ENCODE data around the gene TLE2. TPM values are rescaled to one million over a fixed set of nuclear protein-coding genes. Genes with fewer than 3 reads are reported as not detected.

TLE2 gene
- polyA plus RNA-seq, 4 donors, result 3.8 to 66.0 (median 12.3) TPM

DNA sequence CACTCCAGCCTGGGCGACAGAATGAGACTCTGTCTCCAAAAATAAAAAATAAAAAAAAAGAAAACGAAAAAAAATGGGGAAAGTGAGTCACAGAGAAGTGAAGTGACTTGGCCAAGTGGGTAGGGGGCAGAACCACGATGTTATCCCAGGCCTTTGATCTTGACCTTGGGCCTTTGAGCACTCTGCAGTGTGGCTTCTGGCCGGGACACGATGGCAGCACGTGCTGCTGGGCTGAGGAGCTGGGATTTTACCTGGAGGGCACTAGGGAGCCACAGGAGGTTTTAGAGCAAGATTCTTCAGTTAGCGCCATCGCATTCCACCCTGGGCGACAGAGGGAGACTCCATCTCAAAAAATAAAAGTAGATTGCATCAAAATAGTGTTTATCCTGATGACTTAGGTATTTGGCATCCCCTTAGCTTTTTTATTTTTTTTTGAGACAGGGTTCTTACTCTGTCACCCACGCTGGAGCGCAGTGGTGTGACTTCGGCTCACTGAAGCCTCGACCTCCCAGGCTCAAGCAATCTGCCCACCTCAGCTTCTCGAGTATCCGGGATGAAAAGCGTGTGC is 37.5 kb upstream of the TLE2 start:
- DNase-seq (no peak), FAIRE-seq (no peak)
- H3K27ac ChIP-seq (ENCODE audit: low read depth in 1 of 3, low read length in 2 of 3), result no peak overlapping the region
- H3K4me1 ChIP-seq (ENCODE audit: control insufficient read depth in 3 of 3, insufficient read depth in 2 of 3, low read depth in 1 of 3, low read length in 2 of 3), result peaks cover 0 to 31% (median 0%) of the 10 kb centered on the region in 3 donors
- 80 to 86% (median 81%) methylated on average over 16 of the region's 16 CpGs for WGBS, 3 donors
- H3K9me3 ChIP-seq (ENCODE audit: control insufficient read depth in 2 of 2, insufficient read depth in 1 of 2, low read depth in 1 of 2, low read length in 1 of 2), result no peaks in the 10 kb centered on the region
- no peak overlapping the region for H3K4me3 ChIP-seq (ENCODE audit: low read depth in 1 of 3, low read length in 3 of 3)
- no peaks in the 10 kb centered on the region for H3K36me3 ChIP-seq (ENCODE audit: control insufficient read depth in 3 of 3, insufficient read depth in 2 of 3, low read depth in 1 of 3, low read length in 3 of 3)
- no peaks in the 10 kb centered on the region for H3K27me3 ChIP-seq (ENCODE audit: control insufficient read depth in 3 of 3, insufficient read depth in 3 of 3, low read length in 3 of 3)

DNA sequence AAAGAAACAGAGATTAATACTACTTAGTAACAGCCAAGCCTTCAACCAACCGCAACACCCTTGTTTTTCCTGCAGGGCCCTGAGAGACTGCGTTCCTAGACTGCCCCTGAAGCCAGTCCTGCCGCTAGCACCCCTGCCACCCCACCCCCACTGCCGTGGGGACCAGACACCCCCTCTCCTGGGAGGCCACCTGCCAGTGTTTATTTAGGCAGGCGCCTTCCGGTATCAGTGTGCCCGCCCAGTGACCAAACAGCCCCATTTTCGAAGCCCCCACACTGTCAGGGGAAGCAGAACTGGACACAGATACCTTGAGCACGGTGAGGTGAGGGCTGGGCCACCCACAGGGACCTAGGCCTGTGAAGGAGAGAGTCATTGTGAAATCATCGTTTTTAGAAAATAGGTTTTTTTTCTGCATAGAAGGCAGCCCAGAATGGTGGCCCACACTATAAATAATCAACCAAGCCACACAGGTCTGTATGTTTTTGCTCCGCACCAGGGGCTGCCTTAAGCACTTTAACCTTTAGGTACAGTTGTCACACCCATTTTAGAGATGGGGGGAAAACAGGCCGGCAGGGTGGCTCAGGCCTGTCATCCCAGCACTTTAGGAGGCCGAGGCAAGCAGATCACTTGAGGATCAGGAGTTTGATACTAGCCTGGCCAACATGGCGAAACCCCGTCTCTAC is 36.7 kb upstream of the TLE2 start:
- 35 to 50% (median 40%) methylated on average over 15 of the region's 15 CpGs for WGBS, 3 donors
- no peak for FAIRE-seq
- Histone ChIP-seq H3K36me3 (ENCODE audit: control insufficient read depth in 3 of 3, insufficient read depth in 2 of 3, low read depth in 1 of 3, low read length in 3 of 3) (peaks cover 0 to 3% (median 0%) of the 10 kb centered on the region in 3 donors), H3K4me1 (ENCODE audit: control insufficient read depth in 3 of 3, insufficient read depth in 2 of 3, low read depth in 1 of 3, low read length in 2 of 3) (peaks cover 0 to 34% (median 0%) of the 10 kb centered on the region in 3 donors), H3K9me3 (ENCODE audit: control insufficient read depth in 2 of 2, insufficient read depth in 1 of 2, low read depth in 1 of 2, low read length in 1 of 2) (no peaks in the 10 kb centered on the region), H3K27ac (ENCODE audit: low read depth in 1 of 3, low read length in 2 of 3) (peak overlapping the region in 2 of 3 donors; percentile 51 to 58), H3K4me3 (ENCODE audit: low read depth in 1 of 3, low read length in 3 of 3) (no peak overlapping the region), H3K27me3 (ENCODE audit: control insufficient read depth in 3 of 3, insufficient read depth in 3 of 3, low read length in 3 of 3) (no peaks in the 10 kb centered on the region)
- DNase-seq, result peak in 1 of 2 donors; percentile 77

DNA sequence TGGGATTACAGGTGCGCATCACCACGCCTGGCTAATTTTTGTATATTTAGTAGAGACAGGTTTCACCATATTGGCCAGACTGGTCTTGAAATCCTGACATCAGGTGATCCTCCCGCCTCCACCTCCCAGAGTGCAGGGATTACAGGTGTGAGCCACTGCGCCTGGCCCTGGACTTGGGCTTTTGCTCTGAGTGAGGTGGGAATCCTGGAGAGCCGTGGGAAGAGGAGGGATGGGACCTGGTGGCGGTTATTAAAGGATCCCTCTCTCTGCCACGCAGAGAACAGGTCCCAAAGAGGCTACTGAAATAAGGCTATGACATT is 34.9 kb upstream of the TLE2 start:
- peaks cover 0 to 39% (median 0%) of the 10 kb centered on the region in 3 donors for H3K4me1 ChIP-seq (ENCODE audit: control insufficient read depth in 3 of 3, insufficient read depth in 2 of 3, low read depth in 1 of 3, low read length in 2 of 3)
- H3K9me3 ChIP-seq (ENCODE audit: control insufficient read depth in 2 of 2, insufficient read depth in 1 of 2, low read depth in 1 of 2, low read length in 1 of 2), result no peaks in the 10 kb centered on the region
- 93 to 96% (median 95%) methylated on average over 7 of the region's 7 CpGs for WGBS, 3 donors
- no peak overlapping the region for H3K4me3 ChIP-seq (ENCODE audit: low read depth in 1 of 3, low read length in 3 of 3)
- H3K36me3 ChIP-seq (ENCODE audit: control insufficient read depth in 3 of 3, insufficient read depth in 2 of 3, low read depth in 1 of 3, low read length in 3 of 3), result peaks cover 0 to 22% (median 0%) of the 10 kb centered on the region in 3 donors
- FAIRE-seq (no peak), DNase-seq (no peak)
- H3K27me3 ChIP-seq (ENCODE audit: control insufficient read depth in 3 of 3, insufficient read depth in 3 of 3, low read length in 3 of 3), result no peaks in the 10 kb centered on the region
- no peak overlapping the region for H3K27ac ChIP-seq (ENCODE audit: low read depth in 1 of 3, low read length in 2 of 3)

DNA sequence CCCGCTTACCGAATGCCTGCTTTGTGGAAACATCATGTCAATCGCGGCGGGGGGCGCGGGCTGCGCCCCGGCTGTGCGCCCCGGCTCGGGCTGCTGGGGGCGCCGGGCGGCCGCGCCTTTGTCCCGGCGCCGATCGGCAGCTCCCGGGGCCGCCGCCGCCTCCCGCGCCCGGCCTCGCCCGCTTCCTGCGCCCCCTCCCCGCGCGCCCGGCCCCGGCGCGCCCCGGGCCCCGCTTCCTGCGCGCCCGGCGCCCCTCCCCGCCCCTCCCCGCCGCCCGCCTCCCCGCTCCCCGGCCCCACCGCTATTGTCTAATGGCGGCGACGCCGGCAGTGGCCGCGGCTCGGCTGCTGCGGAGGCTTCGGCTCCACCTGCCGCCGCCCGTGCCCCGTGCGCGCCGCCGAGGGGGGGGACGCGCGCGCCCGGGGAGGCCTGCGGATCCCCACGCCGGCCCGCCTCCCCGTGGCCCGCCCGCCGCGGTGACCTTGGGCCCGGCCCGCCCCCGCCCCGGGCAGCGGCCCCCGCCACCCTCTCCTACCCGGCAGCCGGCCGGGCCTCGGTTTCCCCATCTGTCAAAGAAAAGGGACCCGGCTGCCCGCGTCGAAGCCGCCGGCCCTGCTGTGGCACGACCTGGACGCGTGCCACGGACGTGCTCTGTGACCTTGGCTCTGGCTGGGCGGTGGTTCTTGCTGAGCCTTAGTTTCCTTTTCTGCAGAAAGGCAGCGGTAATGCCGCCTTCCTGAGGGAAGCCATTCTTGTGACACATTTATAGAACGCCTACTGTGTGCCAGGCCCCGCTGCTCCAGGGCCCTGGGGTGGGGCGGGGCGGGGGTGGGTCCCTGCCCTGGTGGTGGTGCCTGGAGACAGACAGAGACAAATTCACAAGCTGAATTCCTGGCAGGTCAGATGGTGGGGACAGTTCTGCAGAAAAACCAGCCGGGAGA is 33.4 kb upstream of the TLE2 start, which contains the start of gene TLE5:
Gene TLE5 (minus strand): TSS at position 331 of the 941 bp plus-strand sequence. CDS start 295 bp downstream, at position 36.
- peak; percentile 77 to 79 for DNase-seq
- Histone ChIP-seq H3K27me3 (ENCODE audit: control insufficient read depth in 3 of 3, insufficient read depth in 3 of 3, low read length in 3 of 3) (no peaks in the 10 kb centered on the region), H3K36me3 (ENCODE audit: control insufficient read depth in 3 of 3, insufficient read depth in 2 of 3, low read depth in 1 of 3, low read length in 3 of 3) (peaks cover 2 to 37% (median 4%) of the 10 kb centered on the region in 3 donors), H3K4me1 (ENCODE audit: control insufficient read depth in 3 of 3, insufficient read depth in 2 of 3, low read depth in 1 of 3, low read length in 2 of 3) (peaks cover 0 to 43% (median 0%) of the 10 kb centered on the region in 3 donors), H3K9me3 (ENCODE audit: control insufficient read depth in 2 of 2, insufficient read depth in 1 of 2, low read depth in 1 of 2, low read length in 1 of 2) (no peaks in the 10 kb centered on the region), H3K4me3 (ENCODE audit: low read depth in 1 of 3, low read length in 3 of 3) (peak within 1 kb of the TSS; percentile 94 to 99 (median 99)), H3K27ac (ENCODE audit: low read depth in 1 of 3, low read length in 2 of 3) (peak within 1 kb of the TSS; percentile 86 to 94 (median 92))
- no peak for FAIRE-seq
- WGBS, 3 donors, result 1 to 2% (median 2%) methylated on average over 27 to 111 of the region's 111 CpGs

DNA sequence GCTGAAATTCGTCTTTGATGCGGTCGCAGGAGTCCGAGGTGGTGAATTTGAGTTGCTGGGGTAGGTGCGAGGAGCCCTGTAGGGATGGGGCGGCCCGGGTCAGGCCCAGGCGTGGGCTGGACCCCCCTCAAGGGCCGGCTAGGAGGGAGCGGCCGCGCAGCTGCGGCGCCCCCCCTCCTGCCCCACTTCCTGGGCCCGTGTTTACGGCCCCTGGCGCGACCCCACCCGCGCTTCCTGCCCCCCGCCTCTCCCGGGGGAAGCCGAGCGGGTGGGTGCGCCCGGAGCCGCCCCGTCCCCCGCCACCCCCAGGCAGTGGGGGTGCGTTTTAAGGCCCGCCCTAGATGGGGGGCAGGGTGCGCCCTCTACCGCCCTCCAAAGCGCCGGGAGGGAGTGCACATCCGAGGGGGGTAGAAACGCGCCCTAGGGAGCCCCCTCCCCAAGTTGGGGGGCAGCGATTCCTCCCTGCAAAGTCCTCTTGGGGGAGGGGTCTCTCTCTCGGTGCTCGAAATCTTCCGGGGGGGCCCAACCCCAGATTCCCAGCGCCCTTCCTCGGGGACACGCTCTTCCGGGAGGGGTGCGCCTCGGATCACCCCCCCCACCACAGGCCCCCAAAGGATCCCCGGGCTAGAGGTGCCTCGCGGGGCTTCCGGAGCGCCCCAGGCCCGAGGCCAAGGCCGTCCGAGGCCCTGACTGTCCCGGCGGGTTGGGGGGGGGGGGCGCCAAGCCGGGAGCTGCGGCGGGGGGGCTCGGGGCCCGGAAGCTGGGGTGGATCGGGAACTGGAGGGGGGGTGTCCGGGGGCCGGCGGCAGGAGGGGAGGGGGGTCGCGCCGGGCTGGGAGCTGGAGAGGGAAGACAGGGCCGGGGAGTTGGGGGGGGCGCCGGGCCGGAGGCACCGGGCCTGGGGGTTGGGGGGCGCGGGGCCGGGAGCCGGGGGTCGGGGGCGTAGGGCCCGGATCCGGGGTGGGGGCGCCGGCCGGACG is 32.4 kb upstream of the TLE2 start:
- peak overlapping the region; percentile 86 to 94 (median 87) for H3K27ac ChIP-seq (ENCODE audit: low read depth in 1 of 3, low read length in 2 of 3)
- FAIRE-seq (no peak), DNase-seq (peak; percentile 61 to 82)
- H3K36me3 ChIP-seq (ENCODE audit: control insufficient read depth in 3 of 3, insufficient read depth in 2 of 3, low read depth in 1 of 3, low read length in 3 of 3), result peaks cover 8 to 47% (median 8%) of the 10 kb centered on the region in 3 donors
- no peaks in the 10 kb centered on the region for H3K27me3 ChIP-seq (ENCODE audit: control insufficient read depth in 3 of 3, insufficient read depth in 3 of 3, low read length in 3 of 3)
- no peaks in the 10 kb centered on the region for H3K9me3 ChIP-seq (ENCODE audit: control insufficient read depth in 2 of 2, insufficient read depth in 1 of 2, low read depth in 1 of 2, low read length in 1 of 2)
- WGBS, 3 donors, result 2% methylated on average over 26 to 87 of the region's 88 CpGs
- peaks cover 0 to 50% (median 2%) of the 10 kb centered on the region in 3 donors for H3K4me1 ChIP-seq (ENCODE audit: control insufficient read depth in 3 of 3, insufficient read depth in 2 of 3, low read depth in 1 of 3, low read length in 2 of 3)
- H3K4me3 ChIP-seq (ENCODE audit: low read depth in 1 of 3, low read length in 3 of 3), result peak overlapping the region; percentile 94 to 99 (median 99)

DNA sequence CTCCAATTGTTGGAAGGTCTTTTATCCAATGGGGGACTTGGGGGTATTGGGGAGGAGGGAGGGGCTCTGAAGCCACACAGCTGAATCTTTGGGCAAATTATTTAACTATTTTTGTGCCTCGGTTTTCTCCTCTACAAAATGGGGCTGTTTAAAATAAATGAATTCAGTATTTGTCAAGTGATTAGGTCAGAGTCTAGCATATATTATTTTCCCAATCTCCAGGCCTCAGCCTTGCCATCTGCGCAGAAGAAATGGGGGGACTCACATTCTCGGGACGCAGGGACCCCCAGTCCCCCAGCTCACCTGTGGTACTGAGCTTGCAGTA is 31.7 kb upstream of the TLE2 start:
- peaks cover 0 to 52% (median 3%) of the 10 kb centered on the region in 3 donors for H3K4me1 ChIP-seq (ENCODE audit: control insufficient read depth in 3 of 3, insufficient read depth in 2 of 3, low read depth in 1 of 3, low read length in 2 of 3)
- H3K36me3 ChIP-seq (ENCODE audit: control insufficient read depth in 3 of 3, insufficient read depth in 2 of 3, low read depth in 1 of 3, low read length in 3 of 3), result peaks cover 10 to 53% (median 11%) of the 10 kb centered on the region in 3 donors
- no peak for DNase-seq
- peak overlapping the region; percentile 94 to 99 (median 99) for H3K4me3 ChIP-seq (ENCODE audit: low read depth in 1 of 3, low read length in 3 of 3)
- no peaks in the 10 kb centered on the region for H3K9me3 ChIP-seq (ENCODE audit: control insufficient read depth in 2 of 2, insufficient read depth in 1 of 2, low read depth in 1 of 2, low read length in 1 of 2)
- FAIRE-seq, result no peak
- H3K27ac ChIP-seq (ENCODE audit: low read depth in 1 of 3, low read length in 2 of 3), result peak overlapping the region; percentile 86 to 94 (median 87)
- no peaks in the 10 kb centered on the region for H3K27me3 ChIP-seq (ENCODE audit: control insufficient read depth in 3 of 3, insufficient read depth in 3 of 3, low read length in 3 of 3)
- 26 to 28% (median 26%) methylated on average over 4 of the region's 4 CpGs for WGBS, 3 donors

DNA sequence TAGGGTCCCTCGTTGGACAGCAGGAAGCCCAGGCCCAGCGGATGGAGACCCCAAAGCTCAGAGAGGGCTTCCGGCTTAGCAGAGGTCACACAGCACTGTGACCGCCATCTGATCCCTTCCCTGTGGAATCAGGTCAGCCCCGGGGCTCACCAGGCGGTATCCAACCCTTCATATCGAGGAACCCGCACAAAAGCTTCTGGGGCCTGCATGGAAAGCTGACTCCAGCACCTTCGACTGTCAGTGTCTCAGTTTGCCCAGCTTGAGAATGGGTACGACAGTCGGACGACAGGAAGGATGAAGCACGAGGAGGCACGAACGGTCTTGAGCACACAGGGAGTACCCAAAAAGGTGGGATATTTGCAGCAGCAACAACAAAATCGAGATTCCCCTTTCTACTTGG is 30.6 kb upstream of the TLE2 start:
- Histone ChIP-seq H3K27ac (ENCODE audit: low read depth in 1 of 3, low read length in 2 of 3) (peak overlapping the region in 1 of 3 donors; percentile 5), H3K9me3 (ENCODE audit: control insufficient read depth in 2 of 2, insufficient read depth in 1 of 2, low read depth in 1 of 2, low read length in 1 of 2) (no peaks in the 10 kb centered on the region), H3K36me3 (ENCODE audit: control insufficient read depth in 3 of 3, insufficient read depth in 2 of 3, low read depth in 1 of 3, low read length in 3 of 3) (peaks cover 11 to 65% (median 19%) of the 10 kb centered on the region in 3 donors), H3K4me3 (ENCODE audit: low read depth in 1 of 3, low read length in 3 of 3) (no peak overlapping the region), H3K4me1 (ENCODE audit: control insufficient read depth in 3 of 3, insufficient read depth in 2 of 3, low read depth in 1 of 3, low read length in 2 of 3) (peaks cover 0 to 52% (median 3%) of the 10 kb centered on the region in 3 donors), H3K27me3 (ENCODE audit: control insufficient read depth in 3 of 3, insufficient read depth in 3 of 3, low read length in 3 of 3) (no peaks in the 10 kb centered on the region)
- FAIRE-seq (no peak), DNase-seq (no peak)
- 89 to 90% (median 90%) methylated on average over 16 of the region's 16 CpGs for WGBS, 3 donors
